COLO829 (cell line): ENCODE measurements around the gene PABPN1L.

Source experiments
- DNase-seq: peaks from one replicate; pipeline ENCODE4 v3.0.0; 2012; ENCODE audit warnings: low spot score

PABPN1L gene

DNA sequence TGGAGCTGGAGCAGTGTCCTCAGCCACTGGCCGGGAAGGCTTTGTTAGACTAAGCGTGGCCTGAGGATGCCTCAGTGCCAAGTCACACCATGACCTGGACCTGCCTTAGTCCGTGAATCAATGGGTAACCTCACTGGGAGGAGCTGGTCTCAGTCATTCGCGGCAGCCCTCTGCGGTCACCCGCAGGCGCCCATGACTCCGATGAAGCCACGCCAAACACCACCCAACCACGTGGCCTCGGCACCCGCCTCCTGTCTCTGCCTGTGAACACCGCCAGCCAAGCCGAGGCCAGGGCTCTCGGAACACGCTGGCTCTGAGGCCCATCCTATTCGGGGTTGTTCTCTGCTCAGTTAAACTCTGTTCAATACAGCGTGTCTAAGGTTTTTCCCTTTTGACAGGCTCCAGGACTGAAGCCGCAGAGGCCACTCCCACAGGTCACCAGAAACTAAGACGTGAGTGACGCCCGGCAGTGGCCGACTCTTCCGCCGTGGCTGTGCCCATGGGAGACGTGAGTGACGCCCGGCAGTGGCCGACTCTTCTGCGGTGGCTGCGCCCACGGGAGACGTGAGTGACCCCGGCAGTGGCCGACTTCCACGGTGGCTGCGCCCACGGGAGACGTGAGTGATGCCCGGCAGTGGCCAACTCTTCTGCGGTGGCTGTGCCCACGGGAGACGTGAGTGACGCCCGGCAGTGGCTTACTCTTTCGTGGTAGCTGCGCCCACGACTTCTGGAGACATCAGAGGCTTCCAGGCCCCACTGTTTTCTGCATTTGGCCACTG is 16.8 kb upstream of the PABPN1L start:
- DNase-seq = no peak

DNA sequence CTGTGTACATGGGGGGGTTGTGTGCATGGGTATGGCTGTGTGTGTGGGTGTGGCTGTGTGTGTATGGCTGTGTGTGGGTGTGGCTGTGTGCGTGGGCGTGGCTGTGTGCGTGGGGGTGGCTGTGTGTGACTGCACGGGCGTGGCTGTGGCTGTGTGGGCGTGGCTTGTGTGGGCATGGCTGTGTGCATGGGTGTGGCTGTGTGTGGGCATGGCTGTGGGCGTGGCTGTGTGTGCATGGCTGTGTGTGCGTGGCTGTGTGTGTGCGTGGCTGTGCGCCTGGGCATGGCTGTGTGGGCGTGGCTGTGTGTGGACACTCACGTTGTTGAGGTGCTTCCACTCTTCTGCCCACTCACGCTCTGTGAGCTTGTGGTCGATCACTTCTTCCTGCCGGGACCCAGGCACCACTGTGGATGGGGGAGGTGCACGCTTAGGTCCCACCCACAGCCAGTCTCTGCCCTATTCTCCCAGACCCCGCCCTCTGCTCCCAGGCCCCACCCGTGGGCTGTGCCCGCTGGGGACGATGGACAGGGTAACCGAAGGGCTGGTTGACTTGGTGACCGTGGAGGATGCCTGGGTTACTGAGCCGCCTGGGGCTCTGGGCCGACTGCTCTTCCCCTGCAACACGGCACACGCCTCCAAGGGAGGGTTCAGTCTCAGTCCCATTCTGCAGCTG is 16.0 kb upstream of the PABPN1L start:
- DNase-seq = peak; percentile 4

DNA sequence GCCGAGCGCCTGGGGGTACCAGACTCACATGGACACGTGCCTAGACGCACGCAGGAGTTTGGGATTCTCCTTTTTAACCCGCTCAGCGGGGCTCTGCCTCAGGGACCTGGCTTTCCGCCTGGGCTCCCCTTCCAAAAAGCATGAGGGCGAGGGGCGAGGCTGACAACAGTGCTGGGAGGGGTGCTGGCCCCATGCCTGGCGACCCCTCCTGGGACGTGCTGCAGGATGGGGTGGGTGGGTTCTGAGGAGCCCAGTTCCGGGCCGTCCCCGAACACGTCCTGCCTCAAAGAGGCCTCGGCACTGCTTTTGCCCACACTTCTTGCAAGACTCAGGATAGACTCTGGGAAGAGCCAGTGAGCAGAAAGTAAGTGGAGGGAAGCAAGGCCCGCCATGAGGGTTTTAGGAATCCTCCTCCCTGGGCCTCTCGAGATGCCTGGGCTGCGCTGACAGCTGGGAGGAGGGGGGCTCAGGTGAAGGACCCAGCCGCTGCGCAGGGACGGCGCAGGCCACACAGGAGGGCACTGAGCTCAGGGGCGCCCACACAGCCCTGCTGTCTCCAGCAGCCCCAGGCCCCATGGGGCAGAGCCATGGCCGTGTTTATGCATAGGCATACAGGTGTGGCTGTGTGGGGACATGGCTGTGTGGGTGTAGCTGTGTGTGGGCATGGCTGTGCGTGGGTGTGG is 15.4 kb upstream of the PABPN1L start:
- DNase-seq = no peak

DNA sequence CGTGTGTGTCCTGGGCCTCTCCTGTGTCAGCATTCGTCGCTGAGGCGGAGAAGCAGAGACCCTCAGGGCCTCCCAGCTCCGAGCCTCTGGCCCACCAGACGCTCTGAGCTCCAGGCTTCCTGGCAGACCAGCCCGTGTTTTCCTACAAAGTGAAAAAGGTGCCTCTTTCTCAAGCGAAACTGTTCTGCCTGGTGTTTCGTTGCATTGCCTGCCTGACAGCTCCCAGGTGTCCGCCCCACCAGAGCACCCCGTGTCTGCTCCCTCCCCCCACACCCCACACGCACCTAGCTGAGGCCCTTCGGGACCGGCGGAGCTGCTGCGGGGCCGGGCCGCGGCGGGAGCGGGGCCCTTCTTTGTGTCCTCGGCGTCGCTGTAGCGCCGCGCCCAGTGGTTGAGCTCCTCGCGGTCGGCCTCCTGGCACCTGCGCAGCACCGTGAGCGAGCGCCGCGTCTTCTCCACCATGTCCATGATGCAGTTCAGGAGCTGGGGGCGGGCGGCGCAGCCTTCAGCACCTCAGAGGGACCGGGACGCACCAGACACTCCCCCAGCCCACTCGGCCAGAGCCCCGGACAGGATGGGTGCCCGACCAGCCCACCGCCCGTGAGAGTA is 14.7 kb upstream of the PABPN1L start:
- DNase-seq = no peak

DNA sequence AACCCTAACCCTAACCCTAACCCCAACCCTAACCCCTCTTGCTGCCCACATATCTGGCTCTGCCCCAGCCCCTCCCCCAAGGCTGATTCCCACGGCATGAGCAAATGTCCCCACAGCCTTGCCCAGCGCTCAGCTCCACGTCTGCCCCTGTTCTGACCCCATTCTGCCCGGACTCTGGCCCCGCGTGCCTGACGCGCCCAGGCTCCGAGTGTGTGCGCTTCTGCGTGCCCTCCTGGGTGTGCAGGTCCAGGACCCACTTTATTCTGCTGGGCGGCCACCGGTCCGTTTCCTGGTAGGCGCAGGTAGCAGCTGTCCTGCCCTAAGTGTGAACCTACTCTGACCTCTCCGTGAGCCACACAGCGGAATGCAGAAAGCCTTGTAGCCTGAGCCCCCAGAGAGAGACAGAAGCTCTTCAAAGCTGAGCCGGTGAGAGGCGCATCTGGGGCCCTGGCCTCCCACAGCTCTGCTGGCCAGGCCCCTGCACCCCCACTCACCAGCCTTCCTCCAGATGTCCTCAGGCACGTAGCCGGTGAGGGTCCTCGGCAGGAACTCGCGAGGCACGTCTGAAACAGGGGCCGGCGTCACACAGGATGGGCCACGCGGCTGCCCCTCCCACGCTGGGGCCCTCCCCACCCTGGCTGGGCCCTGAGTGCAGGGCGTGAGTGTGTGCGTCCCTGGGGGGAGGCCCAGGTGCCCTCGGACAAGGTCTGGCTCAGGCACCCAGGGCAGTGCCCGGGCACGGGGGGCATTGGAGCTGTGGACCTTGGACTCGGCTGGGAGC is 14.0 kb upstream of the PABPN1L start:
- DNase-seq = no peak

DNA sequence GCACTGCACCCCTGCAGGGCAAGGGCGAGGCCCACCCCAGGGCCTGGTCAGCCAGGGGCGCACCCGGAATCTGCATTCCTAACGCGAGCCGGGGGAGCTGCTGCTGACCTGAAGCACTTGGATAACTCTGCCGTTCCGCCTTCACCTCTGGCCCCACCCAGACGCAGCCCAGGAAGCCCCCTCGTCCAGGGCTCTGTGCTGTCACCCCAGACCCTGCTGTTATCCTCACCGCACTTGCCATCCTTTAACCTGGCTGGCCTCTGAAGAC is 13.3 kb upstream of the PABPN1L start:
- DNase-seq = no peak

DNA sequence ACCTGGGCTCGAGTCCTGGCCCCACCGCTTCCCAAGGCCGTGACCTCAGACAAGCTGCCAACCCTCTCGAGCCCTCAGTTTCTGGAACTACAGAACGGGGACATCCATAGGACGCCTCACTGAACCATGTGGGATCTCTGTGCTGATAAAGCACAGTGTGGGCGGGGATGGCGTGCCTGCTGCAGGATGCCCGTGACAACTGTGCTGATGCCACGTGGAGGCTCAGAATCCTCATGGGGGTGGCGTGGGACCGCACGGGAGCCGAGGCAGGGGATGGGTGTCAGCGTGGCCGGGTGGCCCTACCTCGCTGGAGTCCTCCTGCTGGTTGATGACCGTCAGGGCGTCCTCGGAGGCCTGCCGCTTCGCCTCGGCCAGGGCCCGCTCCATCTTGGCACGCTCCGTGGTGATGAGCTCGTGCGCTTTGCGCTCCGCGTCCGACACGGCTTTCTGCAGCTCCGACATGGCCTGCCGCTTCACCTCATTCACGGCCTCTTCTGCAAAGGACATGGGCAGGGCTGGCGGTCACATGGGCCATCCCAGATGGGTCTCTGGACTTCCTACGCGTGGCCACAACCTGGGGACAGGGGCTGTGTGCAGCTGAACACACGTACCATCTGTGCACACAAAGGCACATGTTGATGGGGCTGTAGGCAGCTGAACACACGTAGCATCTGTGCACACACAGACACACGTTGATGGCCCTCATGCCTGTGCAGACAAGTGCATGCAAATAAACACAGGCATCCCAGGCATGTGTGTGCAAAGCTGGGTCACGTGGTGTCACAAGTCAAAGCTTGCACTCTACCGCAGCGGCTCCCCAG is 12.7 kb upstream of the PABPN1L start:
- no peak for DNase-seq

DNA sequence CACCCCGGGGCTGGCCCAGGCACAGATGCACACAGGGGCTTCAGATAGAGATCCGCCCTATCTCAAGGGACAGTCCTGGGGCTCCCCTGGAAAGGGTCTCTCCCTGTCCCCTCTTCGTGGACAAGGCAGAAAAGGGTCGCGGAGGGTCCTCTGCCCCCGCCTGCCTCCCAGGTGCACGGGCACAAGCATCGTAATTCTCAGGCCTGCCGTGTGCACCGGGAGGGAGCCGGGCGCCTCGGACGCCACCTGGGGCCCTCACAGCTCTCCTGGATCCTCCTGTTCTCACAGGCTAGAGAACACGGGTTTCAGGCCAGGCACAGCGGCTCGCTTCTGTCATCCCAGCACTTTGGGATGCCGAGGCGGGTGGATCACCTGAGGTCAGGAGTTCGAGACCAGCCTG is 11.9 kb upstream of the PABPN1L start:
- DNase-seq = no peak

DNA sequence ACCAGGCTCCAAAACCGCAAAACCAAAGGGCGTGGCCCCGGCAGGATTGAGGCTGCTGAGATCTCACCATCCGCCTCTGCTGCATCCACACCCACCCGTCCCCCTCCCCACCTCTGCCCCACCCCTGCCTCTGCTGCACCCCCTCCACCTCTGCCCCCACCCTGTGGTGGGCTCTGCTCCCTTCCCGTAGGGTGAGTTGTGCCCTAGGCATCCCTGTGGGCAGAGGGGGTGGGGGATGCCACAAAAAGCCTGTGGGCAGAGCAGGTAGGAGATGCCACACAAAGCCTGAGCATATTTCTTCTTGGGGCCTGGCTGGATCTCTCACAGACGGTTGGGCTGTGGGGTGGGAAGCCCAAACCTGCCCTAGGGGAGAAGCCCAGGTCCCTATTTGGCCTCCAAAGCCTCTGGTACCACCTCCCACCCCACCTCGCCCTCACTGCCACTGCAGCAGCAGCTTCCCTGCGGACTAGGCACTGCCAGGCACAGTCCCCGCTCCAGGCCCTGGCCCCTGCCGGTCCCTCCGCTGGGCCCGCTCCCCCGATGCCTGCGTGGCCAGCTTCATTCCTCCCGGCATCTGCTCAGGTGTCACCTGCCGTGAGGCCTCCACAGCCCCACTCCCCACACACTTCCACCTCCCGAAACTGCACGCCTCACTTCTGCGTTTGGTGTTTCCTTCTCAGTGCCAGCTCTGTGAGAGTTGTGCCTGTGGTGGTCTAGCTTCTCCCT is 11.3 kb upstream of the PABPN1L start:
- DNase-seq = no peak

DNA sequence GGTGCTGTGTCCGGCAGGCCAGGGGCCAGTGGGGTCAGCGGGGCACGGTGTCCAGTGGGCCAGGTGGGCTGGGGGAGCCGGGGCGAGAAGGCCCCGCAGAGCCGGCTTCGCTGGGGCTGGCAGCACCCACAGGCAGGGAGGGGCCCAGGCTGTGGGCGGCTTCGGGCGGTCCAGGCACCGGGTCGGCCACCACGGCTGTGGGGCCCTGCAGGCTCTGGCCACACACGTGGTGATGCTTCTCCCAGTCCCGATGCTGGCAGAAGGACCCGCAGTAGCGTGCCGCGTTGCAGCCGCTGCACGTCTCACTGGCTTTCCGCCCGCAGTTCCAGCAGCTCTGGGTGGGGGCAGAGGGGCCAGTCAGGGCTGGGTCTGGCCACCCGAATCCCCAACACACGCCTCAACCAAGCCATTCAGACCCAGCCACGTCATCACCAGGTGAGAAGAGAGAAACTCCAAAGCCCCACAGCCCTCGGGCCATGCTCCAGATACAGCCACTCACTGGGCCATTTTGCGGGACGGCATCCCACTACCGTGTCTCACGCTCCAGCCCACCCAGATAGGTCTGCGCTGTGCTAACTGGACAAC is 10.6 kb upstream of the PABPN1L start:
- DNase-seq = no peak

DNA sequence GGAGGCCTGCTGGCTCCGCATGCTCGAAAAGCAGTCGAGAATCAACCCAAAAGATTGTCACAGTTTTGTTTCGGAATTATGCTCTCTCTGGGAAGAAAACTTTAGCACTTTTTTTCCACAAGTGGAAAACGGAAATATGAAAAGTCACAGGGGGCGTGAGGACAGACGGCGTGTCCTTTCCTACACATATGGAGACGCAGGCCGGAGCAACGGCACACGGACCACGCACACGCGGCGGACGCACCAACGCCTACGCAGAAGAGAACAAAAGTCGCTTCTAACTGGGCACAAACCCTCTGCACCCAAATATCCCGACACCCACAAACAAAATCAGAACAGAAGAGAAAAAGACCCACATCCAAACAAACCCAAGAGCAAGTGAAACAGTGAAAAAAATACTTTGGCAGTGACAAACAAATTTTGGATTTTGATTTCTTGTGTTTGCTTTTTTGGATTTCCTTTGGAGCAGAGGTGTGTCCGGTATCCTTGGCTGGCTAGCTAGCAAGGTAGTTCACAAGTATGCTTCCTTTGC is 9.3 kb upstream of the PABPN1L start:
- DNase-seq = no peak

DNA sequence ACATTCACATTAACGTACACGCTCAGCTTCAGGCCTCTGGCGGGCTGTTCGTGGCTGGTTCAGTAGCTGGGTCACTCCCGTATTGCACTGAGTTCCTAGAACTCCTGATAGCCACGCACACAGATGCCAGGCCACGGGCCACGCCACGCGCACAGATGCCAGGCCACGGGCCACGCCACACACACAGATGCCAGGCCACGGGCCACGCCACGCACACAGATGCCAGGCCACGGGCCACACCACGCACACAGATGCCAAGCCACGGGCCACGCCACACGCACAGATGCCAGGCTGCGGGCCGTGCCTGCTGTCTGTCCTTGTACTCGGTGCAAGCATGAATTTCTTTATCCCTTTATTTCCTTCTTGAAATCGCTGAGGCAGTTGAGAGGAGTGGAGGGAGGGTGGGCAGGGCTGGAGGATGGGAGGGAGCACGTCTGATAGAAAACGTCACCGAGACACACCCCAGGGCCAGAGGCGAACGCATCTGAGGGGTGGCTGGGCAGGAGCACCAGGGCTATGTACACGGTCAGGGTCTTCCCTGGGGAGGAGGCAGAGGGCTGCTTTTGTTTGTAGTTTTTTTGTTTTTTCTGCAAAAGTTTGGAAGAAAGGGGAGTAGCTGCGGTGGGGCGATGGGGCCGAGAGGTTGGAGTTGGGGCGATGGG is 8.6 kb upstream of the PABPN1L start:
- no peak for DNase-seq

DNA sequence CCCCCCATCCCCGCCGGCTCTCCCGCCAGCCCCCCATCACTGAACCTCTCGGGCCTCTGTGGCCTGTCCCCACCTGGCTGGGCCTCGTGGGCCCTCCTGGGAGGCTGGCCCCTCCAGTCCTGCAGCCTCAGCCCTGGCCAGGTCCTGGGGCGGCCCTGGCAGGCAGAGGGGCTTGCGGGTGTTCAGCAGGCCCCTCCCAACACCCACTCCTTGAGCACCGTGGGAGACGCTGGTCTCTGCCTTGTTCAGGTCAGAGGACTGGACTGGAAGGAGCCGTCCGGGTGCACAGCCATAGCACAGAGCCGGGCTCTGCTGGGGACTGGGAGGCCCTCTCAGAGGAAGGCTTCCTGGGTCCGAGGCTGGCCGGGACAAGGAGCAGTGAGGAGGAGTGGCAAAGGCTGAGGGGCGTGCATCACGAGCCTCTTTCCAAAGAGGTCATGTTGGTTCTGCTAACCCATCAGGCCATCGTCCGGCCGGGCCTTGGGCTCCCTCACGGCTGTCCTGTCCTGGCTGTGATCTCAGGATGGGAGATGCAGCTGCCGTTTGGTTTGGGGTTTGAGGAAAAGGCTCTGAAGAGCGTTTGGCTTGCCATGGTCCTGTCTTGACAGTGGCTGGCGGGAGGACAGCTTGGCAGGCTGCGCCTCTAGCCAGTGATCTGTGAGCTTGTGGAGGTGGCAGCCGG is 6.3 kb upstream of the PABPN1L start:
- no peak for DNase-seq

DNA sequence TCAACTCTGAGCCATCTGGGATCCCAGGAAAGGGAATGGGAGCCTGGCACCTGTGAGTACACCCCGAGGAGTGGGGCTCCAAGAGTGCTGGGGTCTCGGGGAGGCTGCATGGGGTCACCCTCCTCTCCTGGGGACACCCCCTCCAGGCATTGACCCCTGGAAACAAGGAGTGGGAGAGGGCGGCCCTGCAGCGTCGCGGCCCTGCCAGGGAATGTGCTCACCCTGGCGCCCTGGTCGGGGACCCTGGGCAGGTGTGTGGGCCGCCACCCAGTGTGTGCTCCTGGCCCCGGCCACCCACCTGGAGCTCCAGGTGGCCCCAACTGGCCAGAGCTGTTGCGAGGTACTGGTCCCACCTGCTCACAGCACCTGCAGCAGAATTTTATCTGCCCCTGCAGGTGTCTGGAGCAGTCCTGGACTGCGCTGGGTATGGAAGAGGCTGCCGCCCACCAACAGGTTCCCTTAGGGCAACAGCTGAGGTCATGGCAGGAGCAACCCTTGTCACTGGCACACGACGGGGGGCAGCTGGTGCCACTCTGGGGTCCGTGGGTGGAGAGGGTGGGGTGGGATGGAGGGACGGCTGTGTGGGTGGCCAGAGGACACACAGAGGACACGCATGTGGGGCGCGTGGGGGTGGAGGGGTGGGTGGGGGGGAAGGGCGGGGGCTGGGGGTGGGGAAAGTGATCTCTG is 5.4 kb upstream of the PABPN1L start:
- DNase-seq = no peak

DNA sequence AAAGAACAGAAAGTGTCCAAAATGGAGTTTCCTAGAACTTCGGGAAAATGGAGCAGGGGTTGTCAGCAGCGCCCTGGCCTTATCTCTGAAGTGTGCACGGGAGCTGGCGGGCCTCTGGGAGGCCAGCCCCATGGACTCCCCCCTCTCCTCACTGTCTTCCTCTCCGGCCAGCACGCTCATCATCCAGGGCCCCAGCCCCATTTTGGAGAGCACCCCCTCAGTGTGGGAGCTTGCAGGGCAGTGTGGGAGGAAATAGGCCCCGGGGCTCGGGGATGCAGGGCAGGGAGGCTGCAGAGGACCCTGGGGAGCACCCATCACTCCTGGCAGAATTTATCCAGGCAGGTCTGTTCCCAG is 4.9 kb upstream of the PABPN1L start:
- no peak for DNase-seq

DNA sequence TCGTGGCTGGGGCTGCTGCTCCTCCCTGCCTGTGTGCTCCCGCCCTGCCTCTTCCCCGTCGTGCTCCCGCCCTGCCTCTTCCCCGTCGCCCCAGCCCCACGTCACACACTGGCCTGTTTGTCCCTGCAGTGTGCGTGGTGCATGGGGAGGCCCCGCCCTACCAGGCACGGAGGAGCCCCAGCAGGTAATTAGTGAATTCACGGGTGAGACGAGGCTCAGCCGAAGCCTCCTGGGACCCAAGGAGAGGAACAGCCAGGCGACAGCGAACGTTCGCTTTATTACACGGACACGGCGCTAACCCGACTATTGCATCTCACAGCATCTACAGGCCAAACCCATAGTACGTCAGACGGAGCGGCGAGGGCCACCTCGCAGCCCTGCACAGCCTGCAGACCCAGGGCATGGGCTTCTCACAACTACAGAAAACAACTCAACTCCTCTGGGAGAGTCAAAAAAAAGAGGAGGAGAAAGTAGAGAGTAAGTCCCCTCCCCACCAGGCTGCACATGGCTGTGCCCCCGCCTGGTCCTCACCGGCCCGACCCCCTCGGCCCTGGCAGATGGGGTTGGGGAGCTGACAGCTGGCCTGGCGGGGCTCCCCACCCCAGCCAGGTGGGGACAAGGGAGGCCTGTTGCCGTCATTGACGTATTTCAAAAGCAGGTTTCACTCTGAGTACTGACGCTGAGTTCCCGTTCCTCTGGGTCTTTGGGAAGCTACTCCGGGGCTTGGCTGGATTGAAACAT is 4.3 kb upstream of the PABPN1L start:
- DNase-seq = no peak

DNA sequence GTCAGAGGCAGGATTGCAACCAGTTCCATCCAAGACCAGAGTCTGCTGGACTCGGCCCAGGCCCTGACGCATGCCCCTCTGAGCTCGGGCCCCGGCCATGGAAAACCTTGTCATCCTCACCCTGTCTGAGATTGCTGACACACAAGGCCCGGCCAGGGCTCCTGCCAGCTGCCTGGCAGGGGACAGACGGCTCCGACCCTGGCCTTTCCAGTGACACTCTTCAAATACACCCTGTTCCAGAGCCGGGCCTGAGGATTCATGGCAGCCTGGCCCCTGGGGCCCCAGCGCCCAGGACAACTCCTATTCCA is 3.2 kb upstream of the PABPN1L start:
- DNase-seq = no peak
